Trophoblast cell (in vitro differentiated cells and primary cell): ENCODE measurements around the gene FJX1.
A peak's percentile ranks its signal among the peaks of the same experiment; 100 is the strongest.

ENCODE experiments used
- DNase-seq, 2 donors: peaks; one replicate each; pipeline ENCODE4 v3.0.0-alpha.2; 2016
- H2AFZ ChIP-seq: 2 replicates; pipeline ENCODE4 v1.6.1; 2013; ENCODE audit warnings: low read length, moderate library complexity, mild to moderate bottlenecking; ENCODE audit not compliant: insufficient read depth, poor library complexity
- H2AK5ac ChIP-seq: 2 replicates; pipeline ENCODE4 v1.6.1; 2013; ENCODE audit warnings: mild to moderate bottlenecking, low read length
- H2BK120ac ChIP-seq: 2 replicates; pipeline ENCODE4 v1.6.1; 2013; ENCODE audit warnings: low read length, mild to moderate bottlenecking, moderate library complexity; ENCODE audit not compliant: insufficient read depth, poor library complexity
- H2BK12ac ChIP-seq: 2 replicates; pipeline ENCODE4 v1.6.1; 2013; ENCODE audit warnings: mild to moderate bottlenecking, low read length, moderate library complexity
- H2BK5ac ChIP-seq: 2 replicates; pipeline ENCODE4 v1.6.1; 2013; ENCODE audit warnings: low read length, low read depth, moderate library complexity, mild to moderate bottlenecking; ENCODE audit not compliant: poor library complexity
- H3K14ac ChIP-seq: 2 replicates; pipeline ENCODE4 v1.6.1; 2013; ENCODE audit warnings: mild to moderate bottlenecking, low read length
- H3K18ac ChIP-seq: 2 replicates; pipeline ENCODE4 v1.6.1; 2013; ENCODE audit warnings: mild to moderate bottlenecking, low read length
- H3K23ac ChIP-seq: 2 replicates; pipeline ENCODE4 v1.6.1; 2013; ENCODE audit warnings: low read length
- H3K27ac ChIP-seq: 2 replicates; pipeline ENCODE4 v1.5.1; 2013; ENCODE audit warnings: low read depth, mild to moderate bottlenecking, inconsistent platforms, low read length, moderate library complexity
- H3K27me3 ChIP-seq: 2 replicates; pipeline ENCODE4 v1.6.1; 2013; ENCODE audit warnings: inconsistent platforms, mild to moderate bottlenecking, low read length, moderate library complexity; ENCODE audit not compliant: insufficient read depth
- H3K36me3 ChIP-seq, 2 experiments: 1 replicate in 1 of 2; 2 replicates in 1 of 2; pipeline ENCODE4 v1.6.1; 2013; ENCODE audit warnings: low read length in 2 of 2, mild to moderate bottlenecking in 2 of 2, moderate library complexity in 1 of 2; ENCODE audit not compliant: insufficient read depth in 2 of 2, control insufficient read depth in 1 of 2
- H3K4ac ChIP-seq: 2 replicates; pipeline ENCODE4 v1.6.1; 2013; ENCODE audit warnings: low read depth, mild to moderate bottlenecking, low read length, moderate library complexity
- H3K4me1 ChIP-seq, 2 experiments: 1 replicate in 1 of 2; 2 replicates in 1 of 2; pipeline ENCODE4 v1.6.1; 2013; ENCODE audit warnings: low read length in 2 of 2, mild to moderate bottlenecking in 2 of 2, moderate library complexity in 1 of 2; ENCODE audit not compliant: insufficient read depth in 2 of 2, control insufficient read depth in 1 of 2
- H3K4me2 ChIP-seq: 2 replicates; pipeline ENCODE4 v1.6.1; 2013; ENCODE audit warnings: inconsistent platforms, mild to moderate bottlenecking, low read length, moderate library complexity
- H3K4me3 ChIP-seq: 2 replicates; pipeline ENCODE4 v1.5.1; 2013; ENCODE audit warnings: mild to moderate bottlenecking, low read depth, low read length, inconsistent platforms
- H3K79me1 ChIP-seq: one replicate; pipeline ENCODE4 v1.6.1; 2013; ENCODE audit warnings: low read length
- H3K79me2 ChIP-seq: 2 replicates; pipeline ENCODE4 v1.6.1; 2013; ENCODE audit warnings: low read length, mild to moderate bottlenecking; ENCODE audit not compliant: control insufficient read depth, insufficient read depth, poor library complexity
- H3K9ac ChIP-seq: 2 replicates; pipeline ENCODE4 v1.6.1; 2013; ENCODE audit warnings: mild to moderate bottlenecking, low read length
- H3K9me3 ChIP-seq: 2 replicates; pipeline ENCODE4 v1.6.1; 2013; ENCODE audit warnings: low read depth, mild to moderate bottlenecking, control low read depth, inconsistent platforms, low read length; ENCODE audit not compliant: insufficient read depth
- H4K12ac ChIP-seq: 2 replicates; pipeline ENCODE4 v1.6.1; 2013; ENCODE audit warnings: low read depth, mild to moderate bottlenecking, low read length, moderate library complexity
- H4K8ac ChIP-seq: 2 replicates; pipeline ENCODE4 v1.6.1; 2013; ENCODE audit warnings: low read depth, mild to moderate bottlenecking, low read length, moderate library complexity
- H4K91ac ChIP-seq: one replicate; pipeline ENCODE4 v1.6.1; 2013; ENCODE audit warnings: low read depth, mild to moderate bottlenecking, low read length, moderate library complexity
- WGBS: extraction: QIAGEN DNeasy Blood & Tissue Kit; methylation state at CpG from one replicate; pipeline ENCODE4 v1.1.7; 2013; ENCODE audit warnings: missing lambda C conversion rate; ENCODE audit not compliant: insufficient read length, insufficient coverage; ENCODE audit errors: extremely low coverage; 5-methylcytosine and 5-hydroxymethylcytosine counted together

Gene FJX1

DNA sequence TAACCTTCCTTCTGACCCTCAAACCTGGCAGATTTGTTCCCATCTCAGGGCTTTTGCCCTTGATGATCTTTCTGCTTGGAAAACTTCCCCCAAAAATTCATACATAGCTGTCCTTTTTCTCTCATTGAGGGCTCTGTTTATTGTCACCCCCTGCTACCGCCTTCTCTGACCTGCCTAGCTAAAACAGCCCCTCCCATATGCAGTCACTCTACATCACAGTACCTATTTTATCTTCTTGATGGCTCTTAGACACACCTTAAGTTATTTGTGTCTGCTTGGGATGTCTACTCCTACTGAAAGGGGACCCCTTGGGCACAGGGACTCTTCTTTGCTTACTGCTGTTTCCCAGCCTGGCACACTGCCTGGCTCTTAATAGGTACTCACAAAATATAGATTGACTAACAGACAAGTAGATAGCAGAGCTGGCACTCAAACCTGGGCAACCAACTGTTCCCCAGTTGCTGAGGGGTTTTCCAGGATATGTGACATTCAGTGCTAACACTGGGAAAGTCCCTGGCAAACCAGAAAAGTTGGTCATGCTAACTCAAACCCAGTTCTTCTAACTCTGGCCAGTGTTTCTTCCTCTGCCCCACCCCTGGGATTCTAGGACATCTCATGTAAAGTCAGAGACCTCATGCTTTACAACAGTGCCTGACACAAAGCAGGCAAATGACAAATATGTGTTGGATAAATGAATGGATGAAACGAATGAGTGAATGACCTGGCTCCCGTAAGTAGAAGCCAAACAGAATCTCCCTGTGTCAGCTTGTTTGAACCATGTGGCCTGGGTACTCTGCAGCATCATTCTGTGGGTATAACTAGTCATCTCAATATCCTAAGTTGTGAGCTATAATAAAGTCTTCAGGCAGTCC is 19.8 kb upstream of the FJX1 start:
- Histone ChIP-seq H3K4me3 (no peak overlapping the region), H4K91ac (no peak overlapping the region), H2AK5ac (no peak overlapping the region), H3K27ac (no peak overlapping the region), H3K4me2 (no peak overlapping the region), H3K79me1 (no peaks in the 10 kb centered on the region), H3K36me3 (no peaks in the 10 kb centered on the region), H3K4ac (no peak overlapping the region), H2BK120ac (no peak overlapping the region), H2AFZ (no peak overlapping the region), H4K8ac (no peak overlapping the region), H3K9me3 (no peaks in the 10 kb centered on the region), H3K23ac (no peak overlapping the region), H4K12ac (no peak overlapping the region), H3K4me1 (no peaks in the 10 kb centered on the region), H2BK12ac (no peak overlapping the region), H3K14ac (no peak overlapping the region), H3K18ac (no peak overlapping the region), H2BK5ac (no peak overlapping the region), H3K27me3 (no peaks in the 10 kb centered on the region), H3K9ac (no peak overlapping the region), H3K79me2 (no peaks in the 10 kb centered on the region)
- no peak for DNase-seq
- WGBS = no CpG with 5 or more reads among the region's 3 CpGs

GRCh38 chr11:35600331-35600838 is 17.9 kb upstream of the FJX1 start:
- H3K4ac ChIP-seq = no peak overlapping the region
- no peak overlapping the region for H4K91ac ChIP-seq
- no CpG with 5 or more reads among the region's 4 CpGs for WGBS
- H3K4me3 ChIP-seq = no peak overlapping the region
- DNase-seq = no peak
- H2AK5ac ChIP-seq = no peak overlapping the region
- no peaks in the 10 kb centered on the region for H3K9me3 ChIP-seq
- H4K8ac ChIP-seq = no peak overlapping the region
- H2AFZ ChIP-seq = no peak overlapping the region
- no peak overlapping the region for H2BK12ac ChIP-seq
- no peaks in the 10 kb centered on the region for H3K79me1 ChIP-seq
- no peaks in the 10 kb centered on the region for H3K27me3 ChIP-seq
- H4K12ac ChIP-seq = no peak overlapping the region
- H2BK5ac ChIP-seq = no peak overlapping the region
- H3K36me3 ChIP-seq = no peaks in the 10 kb centered on the region
- H3K27ac ChIP-seq = no peak overlapping the region
- no peak overlapping the region for H3K23ac ChIP-seq
- H3K4me2 ChIP-seq = no peak overlapping the region
- H2BK120ac ChIP-seq = no peak overlapping the region
- no peak overlapping the region for H3K18ac ChIP-seq
- no peaks in the 10 kb centered on the region for H3K4me1 ChIP-seq
- H3K14ac ChIP-seq = no peak overlapping the region
- H3K9ac ChIP-seq = peak overlapping the region; percentile 9
- no peaks in the 10 kb centered on the region for H3K79me2 ChIP-seq

- Histone ChIP-seq H3K9me3 (no peaks in the 10 kb centered on the region), H3K18ac (no peak overlapping the region), H3K23ac (no peak overlapping the region), H3K4ac (no peak overlapping the region), H2BK12ac (no peak overlapping the region), H3K4me1 (no peaks in the 10 kb centered on the region), H4K91ac (no peak overlapping the region), H4K8ac (no peak overlapping the region), H2BK5ac (no peak overlapping the region), H3K9ac (no peak overlapping the region), H3K79me1 (no peaks in the 10 kb centered on the region), H4K12ac (no peak overlapping the region), H3K36me3 (no peaks in the 10 kb centered on the region), H3K79me2 (no peaks in the 10 kb centered on the region), H3K4me2 (no peak overlapping the region), H2AK5ac (no peak overlapping the region), H3K4me3 (no peak overlapping the region), H2BK120ac (no peak overlapping the region), H3K27ac (no peak overlapping the region), H2AFZ (no peak overlapping the region), H3K27me3 (no peaks in the 10 kb centered on the region), H3K14ac (no peak overlapping the region)
- no peak for DNase-seq
- WGBS = no CpG with 5 or more reads among the region's 5 CpGs
These were observed 16.0 kb upstream of the FJX1 start for GRCh38 chr11:35602160-35602793.

GRCh38 chr11:35602979-35603378 is 15.3 kb upstream of the FJX1 start:
- Histone ChIP-seq H3K79me1 (no peaks in the 10 kb centered on the region), H2AK5ac (no peak overlapping the region), H3K36me3 (no peaks in the 10 kb centered on the region), H4K12ac (no peak overlapping the region), H4K91ac (no peak overlapping the region), H3K14ac (no peak overlapping the region), H3K4ac (no peak overlapping the region), H3K23ac (no peak overlapping the region), H2BK120ac (no peak overlapping the region), H3K27me3 (no peaks in the 10 kb centered on the region), H3K27ac (no peak overlapping the region), H3K4me3 (no peak overlapping the region), H2AFZ (no peak overlapping the region), H2BK5ac (no peak overlapping the region), H3K79me2 (no peaks in the 10 kb centered on the region), H4K8ac (no peak overlapping the region), H3K18ac (no peak overlapping the region), H3K9ac (no peak overlapping the region), H3K4me2 (no peak overlapping the region), H3K9me3 (no peaks in the 10 kb centered on the region), H3K4me1 (no peaks in the 10 kb centered on the region), H2BK12ac (no peak overlapping the region)
- no peak for DNase-seq
- WGBS = no CpG with 5 or more reads among the region's 3 CpGs
